ENCODE measurements around the gene SLC4A2.

Gene SLC4A2

GRCh38 chr7:151062399-151063211 is 3.2 kb downstream of the SLC4A2 start:
- Histone ChIP-seq H3K9ac (ENCODE audit: low read depth, low read length, poor library complexity, severe bottlenecking) (no peak overlapping the region), H3K4me1 (ENCODE audit: insufficient read depth, low read length, poor library complexity, severe bottlenecking) (peaks cover 22% of the 10 kb centered on the region), H3K9me2 (replicated peaks; ENCODE audit: low read depth, low read length) (no peaks in the 10 kb centered on the region), H3K4me3 (ENCODE audit: low read length, poor library complexity, severe bottlenecking) (peak overlapping the region; percentile 93), H3F3A (ENCODE audit: low read depth) (no peaks in the 10 kb centered on the region), H3K79me2 (ENCODE audit: insufficient read depth, low read length) (peaks cover 29% of the 10 kb centered on the region), H3K9me3 (ENCODE audit: insufficient read depth, low read depth, low read length) (no peaks in the 10 kb centered on the region), H2AFZ (ENCODE audit: low read length) (no peak overlapping the region), H4K20me1 (ENCODE audit: insufficient read depth, low read length, poor library complexity, severe bottlenecking) (peaks cover 28% of the 10 kb centered on the region), H3K36me3 (ENCODE audit: insufficient read depth, low read length) (peaks cover 25% of the 10 kb centered on the region; the same call in 1 of the 2 replicates), H3K27me3 (ENCODE audit: insufficient read depth, low read length, poor library complexity, severe bottlenecking) (no peaks in the 10 kb centered on the region), H3K4me2 (ENCODE audit: low read depth, low read length, poor library complexity, severe bottlenecking) (peak overlapping the region; percentile 94)
- TF ChIP-seq EZH2phosphoT487 (IDR thresholded peaks at IDR 0.05; ENCODE audit: borderline replicate concordance): no peak
- no peak for TF ChIP-seq CTCF (conservative IDR thresholded peaks at IDR 0.05; ENCODE audit: low read length)

GRCh38 chr7:151063212-151063561 is 3.8 kb downstream of the SLC4A2 start:
- Histone ChIP-seq H3K4me2 (ENCODE audit: low read depth, low read length, poor library complexity, severe bottlenecking) (no peak overlapping the region), H3K9me2 (replicated peaks; ENCODE audit: low read depth, low read length) (no peaks in the 10 kb centered on the region), H3K9ac (ENCODE audit: low read depth, low read length, poor library complexity, severe bottlenecking) (no peak overlapping the region), H2AFZ (ENCODE audit: low read length) (no peak overlapping the region), H3K27me3 (ENCODE audit: insufficient read depth, low read length, poor library complexity, severe bottlenecking) (no peaks in the 10 kb centered on the region), H3K79me2 (ENCODE audit: insufficient read depth, low read length) (peaks cover 29% of the 10 kb centered on the region), H3F3A (ENCODE audit: low read depth) (no peaks in the 10 kb centered on the region), H3K36me3 (ENCODE audit: insufficient read depth, low read length) (peaks cover 30% of the 10 kb centered on the region; the same call in 1 of the 2 replicates), H3K4me1 (ENCODE audit: insufficient read depth, low read length, poor library complexity, severe bottlenecking) (peaks cover 22% of the 10 kb centered on the region), H3K9me3 (ENCODE audit: insufficient read depth, low read depth, low read length) (no peaks in the 10 kb centered on the region), H3K4me3 (ENCODE audit: low read length, poor library complexity, severe bottlenecking) (no peak overlapping the region), H4K20me1 (ENCODE audit: insufficient read depth, low read length, poor library complexity, severe bottlenecking) (peaks cover 28% of the 10 kb centered on the region)
- TF ChIP-seq EZH2phosphoT487 (IDR thresholded peaks at IDR 0.05; ENCODE audit: borderline replicate concordance): no peak
- TF ChIP-seq CTCF (conservative IDR thresholded peaks at IDR 0.05; ENCODE audit: low read length): no peak

- no peaks in the 10 kb centered on the region for H3K9me3 ChIP-seq (ENCODE audit: insufficient read depth, low read depth, low read length)
- H3F3A ChIP-seq (ENCODE audit: low read depth): no peaks in the 10 kb centered on the region
- H3K4me1 ChIP-seq (ENCODE audit: insufficient read depth, low read length, poor library complexity, severe bottlenecking): peaks cover 13% of the 10 kb centered on the region
- H3K36me3 ChIP-seq (ENCODE audit: insufficient read depth, low read length): peaks cover 36% of the 10 kb centered on the region; the same call in 1 of the 2 replicates
- TF ChIP-seq CTCF (conservative IDR thresholded peaks at IDR 0.05; ENCODE audit: low read length) (no peak), EZH2phosphoT487 (IDR thresholded peaks at IDR 0.05; ENCODE audit: borderline replicate concordance) (no peak)
- H3K9ac ChIP-seq (ENCODE audit: low read depth, low read length, poor library complexity, severe bottlenecking): no peak overlapping the region
- H3K4me2 ChIP-seq (ENCODE audit: low read depth, low read length, poor library complexity, severe bottlenecking): no peak overlapping the region
- H4K20me1 ChIP-seq (ENCODE audit: insufficient read depth, low read length, poor library complexity, severe bottlenecking): peaks cover 28% of the 10 kb centered on the region
- no peaks in the 10 kb centered on the region for H3K9me2 ChIP-seq (replicated peaks; ENCODE audit: low read depth, low read length)
- no peak overlapping the region for H3K4me3 ChIP-seq (ENCODE audit: low read length, poor library complexity, severe bottlenecking)
- H2AFZ ChIP-seq (ENCODE audit: low read length): no peak overlapping the region
- H3K79me2 ChIP-seq (ENCODE audit: insufficient read depth, low read length): peaks cover 29% of the 10 kb centered on the region
- no peaks in the 10 kb centered on the region for H3K27me3 ChIP-seq (ENCODE audit: insufficient read depth, low read length, poor library complexity, severe bottlenecking)
These were observed 5.1 kb downstream of the SLC4A2 start for GRCh38 chr7:151064454-151064853.

Measured in Loucy (cell line).